ENCODE data around the gene ZNF462. TPM values are rescaled to one million over a fixed set of nuclear protein-coding genes. Genes with fewer than 3 reads are reported as not detected.
A peak's percentile ranks its signal among the peaks of the same experiment; 100 is the strongest.

The ZNF462 gene, protein sequence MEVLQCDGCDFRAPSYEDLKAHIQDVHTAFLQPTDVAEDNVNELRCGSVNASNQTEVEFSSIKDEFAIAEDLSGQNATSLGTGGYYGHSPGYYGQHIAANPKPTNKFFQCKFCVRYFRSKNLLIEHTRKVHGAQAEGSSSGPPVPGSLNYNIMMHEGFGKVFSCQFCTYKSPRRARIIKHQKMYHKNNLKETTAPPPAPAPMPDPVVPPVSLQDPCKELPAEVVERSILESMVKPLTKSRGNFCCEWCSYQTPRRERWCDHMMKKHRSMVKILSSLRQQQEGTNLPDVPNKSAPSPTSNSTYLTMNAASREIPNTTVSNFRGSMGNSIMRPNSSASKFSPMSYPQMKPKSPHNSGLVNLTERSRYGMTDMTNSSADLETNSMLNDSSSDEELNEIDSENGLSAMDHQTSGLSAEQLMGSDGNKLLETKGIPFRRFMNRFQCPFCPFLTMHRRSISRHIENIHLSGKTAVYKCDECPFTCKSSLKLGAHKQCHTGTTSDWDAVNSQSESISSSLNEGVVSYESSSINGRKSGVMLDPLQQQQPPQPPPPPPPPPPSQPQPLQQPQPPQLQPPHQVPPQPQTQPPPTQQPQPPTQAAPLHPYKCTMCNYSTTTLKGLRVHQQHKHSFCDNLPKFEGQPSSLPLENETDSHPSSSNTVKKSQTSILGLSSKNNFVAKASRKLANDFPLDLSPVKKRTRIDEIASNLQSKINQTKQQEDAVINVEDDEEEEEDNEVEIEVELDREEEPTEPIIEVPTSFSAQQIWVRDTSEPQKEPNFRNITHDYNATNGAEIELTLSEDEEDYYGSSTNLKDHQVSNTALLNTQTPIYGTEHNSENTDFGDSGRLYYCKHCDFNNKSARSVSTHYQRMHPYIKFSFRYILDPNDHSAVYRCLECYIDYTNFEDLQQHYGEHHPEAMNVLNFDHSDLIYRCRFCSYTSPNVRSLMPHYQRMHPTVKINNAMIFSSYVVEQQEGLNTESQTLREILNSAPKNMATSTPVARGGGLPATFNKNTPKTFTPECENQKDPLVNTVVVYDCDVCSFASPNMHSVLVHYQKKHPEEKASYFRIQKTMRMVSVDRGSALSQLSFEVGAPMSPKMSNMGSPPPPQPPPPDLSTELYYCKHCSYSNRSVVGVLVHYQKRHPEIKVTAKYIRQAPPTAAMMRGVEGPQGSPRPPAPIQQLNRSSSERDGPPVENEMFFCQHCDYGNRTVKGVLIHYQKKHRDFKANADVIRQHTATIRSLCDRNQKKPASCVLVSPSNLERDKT (N-terminal part only)
- total RNA-seq: under 1 TPM; 0.61 to 0.64 TPM

DNA sequence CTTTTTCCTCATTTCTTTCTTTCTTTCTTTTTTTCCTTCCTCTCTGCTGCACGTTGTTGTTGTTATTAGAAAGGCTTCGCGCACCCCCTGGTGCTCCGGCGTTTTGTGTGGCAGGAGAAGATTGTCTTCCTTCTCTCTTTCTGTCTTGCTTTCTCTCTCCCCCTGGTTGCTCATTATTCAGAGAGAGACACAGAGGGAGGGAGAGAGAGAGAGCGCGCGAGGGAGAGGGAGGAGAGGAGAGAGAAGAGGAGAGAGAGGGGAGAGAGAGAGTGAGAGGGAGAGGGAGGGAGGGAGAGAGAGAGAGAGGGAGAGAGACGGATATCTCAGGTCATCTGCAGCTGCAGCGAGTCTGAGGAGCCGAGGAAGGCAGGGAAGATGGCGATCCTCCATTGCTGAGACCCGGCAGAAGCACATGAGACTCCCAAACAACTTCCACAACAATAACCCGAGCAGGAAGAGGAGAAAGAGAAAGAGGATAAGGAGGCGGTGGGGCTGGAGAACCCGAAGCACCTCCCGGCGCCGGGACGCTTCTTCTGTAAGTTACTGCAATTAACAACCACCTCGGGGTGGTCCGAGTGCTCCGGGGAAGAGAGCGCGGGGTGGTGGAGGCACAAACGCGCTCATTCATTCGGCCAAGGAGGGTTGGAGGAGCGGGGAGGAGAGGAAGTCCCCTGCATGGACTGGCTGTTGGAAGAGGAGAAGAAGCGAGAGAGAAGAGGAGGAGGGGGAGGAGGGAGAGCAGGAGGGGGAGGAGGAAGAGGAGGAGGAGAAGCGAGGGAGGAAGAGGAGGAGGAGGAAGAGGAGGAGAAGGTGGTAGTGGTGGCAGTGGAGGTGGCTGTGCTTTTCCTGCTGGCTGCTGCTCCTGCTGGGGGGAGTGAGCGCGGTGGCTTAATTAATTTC, at the start of gene ZNF462:
Gene ZNF462 (plus strand): TSS at position 346 of the 900 bp plus-strand sequence. CDS start 60,218 bp downstream, outside the sequence.
- Mint-ChIP-seq H3K36me3 (peaks cover 13% of the 10 kb centered on the region), H3K4me1 (ENCODE audit: low read depth) (peaks cover 5% of the 10 kb centered on the region), H3K9me3 (no peaks in the 10 kb centered on the region), H3K27ac (no peak within 1 kb of the TSS), H3K4me3 (peak within 1 kb of the TSS; percentile 33), H3K27me3 (peaks cover 55% of the 10 kb centered on the region)
- ChIA-PET CTCF (interaction anchor here (0.6 kb wide), 1 partner anchor 548 kb away, joined by 3 read pairs; no protein-coding TSS in a partner anchor), POLR2A (no interaction called here)
- intact Hi-C loops (cut with micrococcal nuclease): no loop called here
- DNase-seq: no peak

DNA sequence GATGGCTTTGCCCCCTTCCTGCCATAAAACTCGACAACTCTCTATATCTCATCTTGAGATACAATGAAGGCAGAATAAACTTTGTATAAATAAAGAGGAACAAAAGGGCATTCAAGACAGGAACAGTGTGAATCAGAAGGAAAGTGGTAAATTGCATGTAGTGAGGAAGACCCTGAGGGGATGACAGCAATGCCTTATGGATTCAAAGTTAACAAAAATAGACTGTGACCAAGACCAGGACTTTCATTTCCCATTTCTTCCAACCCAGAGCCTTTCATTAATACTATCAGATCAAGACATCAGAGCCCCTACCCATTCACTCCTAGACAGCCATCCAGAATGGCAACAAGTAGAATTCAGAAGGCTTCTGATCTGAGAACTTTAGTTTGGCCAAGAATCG, 46.4 kb upstream of the ZNF462 start:
- intact Hi-C loops (cut with micrococcal nuclease): no loop called here
- Mint-ChIP-seq H3K9me3 (peaks cover 32% of the 10 kb centered on the region), H3K36me3 (no peaks in the 10 kb centered on the region), H3K4me1 (ENCODE audit: low read depth) (no peaks in the 10 kb centered on the region), H3K27ac (no peak overlapping the region), H3K27me3 (no peaks in the 10 kb centered on the region), H3K4me3 (no peak overlapping the region)
- ChIA-PET CTCF (no interaction called here), POLR2A (no interaction called here)
- DNase-seq: no peak

DNA sequence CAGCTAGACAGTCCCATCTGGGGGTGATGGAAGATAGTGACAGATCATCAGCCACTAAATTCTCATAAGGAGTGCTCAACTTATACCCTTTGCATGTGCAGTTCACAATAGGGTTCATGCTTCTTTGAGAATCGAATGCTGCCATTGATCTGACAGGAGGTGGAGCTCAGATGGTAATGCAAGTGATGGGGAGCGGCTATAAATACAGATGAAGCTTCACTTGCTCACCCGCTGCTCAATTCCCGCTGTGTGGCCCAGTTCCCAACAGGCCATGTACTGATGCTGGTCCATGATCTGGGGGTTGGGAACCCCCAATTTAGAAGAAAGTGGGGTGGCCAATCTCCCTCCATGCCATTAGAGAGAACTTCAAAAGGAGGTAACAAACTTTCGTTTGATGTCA, 44.9 kb upstream of the ZNF462 start:
- POLR2A ChIA-PET: no interaction called here
- Mint-ChIP-seq H3K4me1 (ENCODE audit: low read depth) (no peaks in the 10 kb centered on the region), H3K27ac (no peak overlapping the region), H3K9me3 (peaks cover 25% of the 10 kb centered on the region), H3K36me3 (no peaks in the 10 kb centered on the region), H3K27me3 (no peaks in the 10 kb centered on the region), H3K4me3 (no peak overlapping the region)
- DNase-seq: no peak
- intact Hi-C loops (cut with micrococcal nuclease): no loop called here
- CTCF ChIA-PET: no interaction called here

DNA sequence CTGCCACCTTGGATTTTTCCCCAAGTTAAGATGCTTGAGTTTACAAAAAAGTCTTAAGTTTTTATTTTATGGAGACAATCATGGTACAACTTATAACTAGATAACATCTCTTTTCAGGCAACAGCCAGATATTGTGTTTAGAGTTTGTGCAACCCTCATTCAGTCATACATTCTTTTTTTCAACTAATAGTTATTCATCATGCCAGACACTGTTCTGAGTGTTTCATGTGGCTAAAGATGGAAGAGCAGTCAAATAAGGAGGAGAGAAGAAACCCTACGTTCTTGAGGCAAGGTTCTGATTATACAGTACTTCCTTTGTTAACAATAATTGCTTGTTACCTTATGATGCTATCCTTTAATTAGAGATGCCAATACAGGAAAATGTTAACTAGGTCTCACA, 42.1 kb upstream of the ZNF462 start:
- CTCF ChIA-PET: no interaction called here
- Mint-ChIP-seq H3K36me3 (no peaks in the 10 kb centered on the region), H3K27me3 (no peaks in the 10 kb centered on the region), H3K4me1 (ENCODE audit: low read depth) (no peaks in the 10 kb centered on the region), H3K27ac (no peak overlapping the region), H3K9me3 (peaks cover 17% of the 10 kb centered on the region), H3K4me3 (no peak overlapping the region)
- POLR2A ChIA-PET: no interaction called here
- intact Hi-C loops (cut with micrococcal nuclease): no loop called here
- no peak for DNase-seq

DNA sequence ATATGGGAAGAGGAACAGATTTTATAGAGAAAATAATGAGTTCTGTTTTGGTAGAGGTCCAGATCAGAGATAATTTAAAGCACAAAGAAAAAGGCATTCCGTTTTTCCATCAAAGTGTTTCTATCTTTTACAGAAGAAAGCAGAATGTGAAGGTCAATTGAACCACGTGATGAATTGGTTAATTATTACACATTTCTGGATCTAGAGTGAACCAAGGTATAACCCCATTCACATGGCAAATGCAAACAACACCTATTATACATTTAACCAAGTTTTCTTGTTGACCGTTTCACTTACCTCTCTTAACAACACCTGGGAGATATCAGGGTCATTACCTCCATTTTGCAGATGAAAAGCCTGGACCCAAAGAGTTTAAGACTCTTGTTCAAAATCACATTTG, 34.9 kb upstream of the ZNF462 start:
- intact Hi-C loops (cut with micrococcal nuclease): no loop called here
- DNase-seq: no peak
- ChIA-PET CTCF (no interaction called here), POLR2A (no interaction called here)
- Mint-ChIP-seq H3K9me3 (peaks cover 6% of the 10 kb centered on the region), H3K4me1 (ENCODE audit: low read depth) (no peaks in the 10 kb centered on the region), H3K36me3 (no peaks in the 10 kb centered on the region), H3K27me3 (no peaks in the 10 kb centered on the region), H3K4me3 (no peak overlapping the region), H3K27ac (no peak overlapping the region)

DNA sequence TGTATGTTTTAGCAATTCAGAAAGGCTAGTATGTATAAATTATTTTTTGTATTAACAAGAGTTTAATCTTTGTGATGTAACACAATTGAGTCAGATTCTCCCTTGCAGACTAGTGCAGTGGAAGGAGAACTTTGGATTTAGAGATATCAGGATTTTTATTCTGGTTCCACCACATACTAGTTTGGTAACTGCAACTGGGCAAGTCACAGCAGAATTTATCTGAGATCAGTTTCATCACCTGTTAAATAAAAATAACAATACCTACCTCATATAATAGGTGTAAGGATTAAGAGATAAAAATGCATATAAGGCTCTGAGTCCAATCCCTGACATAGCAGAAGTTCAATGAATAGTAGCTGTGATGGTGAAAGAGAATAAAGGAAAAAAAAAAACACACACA, 34.0 kb upstream of the ZNF462 start:
- Mint-ChIP-seq H3K4me1 (ENCODE audit: low read depth) (no peaks in the 10 kb centered on the region), H3K36me3 (no peaks in the 10 kb centered on the region), H3K9me3 (peaks cover 1% of the 10 kb centered on the region), H3K27ac (no peak overlapping the region), H3K27me3 (no peaks in the 10 kb centered on the region), H3K4me3 (no peak overlapping the region)
- ChIA-PET POLR2A (no interaction called here), CTCF (no interaction called here)
- DNase-seq: no peak
- intact Hi-C loops (cut with micrococcal nuclease): no loop called here

DNA sequence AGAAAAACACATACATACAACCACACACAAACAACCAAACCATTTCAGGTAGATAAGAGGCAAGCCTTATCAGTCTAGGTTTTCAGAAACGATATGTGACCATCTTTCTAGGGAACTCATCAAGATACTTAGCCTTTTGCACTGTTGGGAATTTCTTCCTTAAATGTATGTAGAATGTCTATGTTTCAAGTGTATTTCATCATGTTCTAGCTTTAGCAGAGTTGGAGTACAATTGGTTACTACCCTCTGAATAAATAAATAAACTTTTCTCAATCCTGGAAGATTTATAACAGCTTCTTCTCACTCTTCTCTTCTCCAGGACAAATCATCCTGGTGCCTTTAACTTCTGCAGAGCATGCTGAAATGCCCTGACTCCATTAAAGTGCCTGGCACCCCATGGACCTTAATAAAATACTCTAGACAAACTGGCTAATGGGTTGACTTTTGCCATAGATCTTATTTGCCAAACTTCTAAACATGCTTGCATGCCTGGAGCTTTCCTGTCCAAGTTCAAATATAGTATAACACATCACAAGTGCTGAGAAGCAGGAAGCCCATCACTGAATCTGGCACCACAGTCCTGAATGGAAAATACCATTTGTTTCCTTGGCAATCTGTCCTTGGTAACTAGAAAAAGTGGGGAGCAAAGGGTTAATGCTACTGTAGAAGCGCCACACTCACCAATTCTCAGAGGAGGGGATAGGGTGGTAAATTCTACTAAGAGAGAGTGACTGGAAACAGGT, 33.1 kb upstream of the ZNF462 start:
- intact Hi-C loops (cut with micrococcal nuclease): no loop called here
- ChIA-PET POLR2A (no interaction called here), CTCF (no interaction called here)
- DNase-seq: no peak
- Mint-ChIP-seq H3K9me3 (peaks cover 3% of the 10 kb centered on the region), H3K27ac (no peak overlapping the region), H3K36me3 (no peaks in the 10 kb centered on the region), H3K4me3 (no peak overlapping the region), H3K4me1 (ENCODE audit: low read depth) (no peaks in the 10 kb centered on the region), H3K27me3 (no peaks in the 10 kb centered on the region)

DNA sequence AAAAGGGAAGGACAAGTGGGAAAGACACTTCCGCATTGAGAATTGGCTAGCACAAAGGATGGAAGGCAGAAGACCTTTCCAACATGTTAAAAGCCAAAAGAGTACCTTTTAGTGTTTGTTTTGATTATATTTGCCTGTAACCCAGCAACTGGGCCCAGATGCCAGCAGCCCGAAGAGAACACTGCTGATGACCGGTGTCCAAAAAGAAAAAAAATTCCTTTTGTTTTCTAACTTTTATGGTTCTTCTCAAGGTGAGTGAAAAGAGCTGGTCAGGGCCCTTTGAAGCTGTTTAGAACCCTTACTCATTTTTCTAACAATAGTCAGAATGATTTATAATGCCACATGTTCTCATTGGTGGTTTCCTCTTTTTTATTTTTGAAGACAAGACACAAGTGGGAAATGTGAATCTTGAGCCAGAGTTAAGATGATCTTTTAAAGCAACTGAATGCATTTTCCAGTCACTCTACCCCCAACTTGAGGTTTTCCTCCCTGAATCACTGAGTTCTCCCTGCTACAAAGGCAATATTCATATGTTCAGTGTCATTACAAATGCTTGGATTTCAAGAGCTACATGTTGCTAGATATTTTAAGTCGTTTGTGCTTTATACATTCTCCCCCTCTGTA, 32.3 kb upstream of the ZNF462 start:
- intact Hi-C loops (cut with micrococcal nuclease): no loop called here
- Mint-ChIP-seq H3K4me1 (ENCODE audit: low read depth) (no peaks in the 10 kb centered on the region), H3K27me3 (no peaks in the 10 kb centered on the region), H3K27ac (no peak overlapping the region), H3K36me3 (no peaks in the 10 kb centered on the region), H3K4me3 (no peak overlapping the region), H3K9me3 (peaks cover 6% of the 10 kb centered on the region)
- CTCF ChIA-PET: no interaction called here
- DNase-seq: no peak
- POLR2A ChIA-PET: no interaction called here

DNA sequence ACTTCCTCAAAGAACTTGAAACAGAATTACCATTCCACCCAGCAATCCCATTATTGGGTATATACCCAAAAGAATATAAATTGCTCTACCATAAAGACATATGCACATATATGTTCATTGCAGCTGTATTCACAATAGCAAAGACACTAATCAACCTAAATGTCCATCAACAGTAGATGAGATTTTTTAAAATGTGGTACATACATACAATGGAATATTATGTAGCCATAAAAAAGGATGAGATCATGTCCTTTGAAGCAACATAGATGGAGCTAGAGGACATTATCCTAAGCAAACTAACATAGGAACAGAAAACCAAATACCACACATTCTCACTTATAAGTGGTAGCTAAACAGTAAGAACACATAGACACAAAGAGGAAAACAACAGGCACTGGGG, 28.1 kb upstream of the ZNF462 start:
- ChIA-PET POLR2A (no interaction called here), CTCF (no interaction called here)
- Mint-ChIP-seq H3K27me3 (no peaks in the 10 kb centered on the region), H3K4me3 (no peak overlapping the region), H3K27ac (no peak overlapping the region), H3K36me3 (no peaks in the 10 kb centered on the region), H3K4me1 (ENCODE audit: low read depth) (no peaks in the 10 kb centered on the region), H3K9me3 (peaks cover 6% of the 10 kb centered on the region)
- no peak for DNase-seq
- intact Hi-C loops (cut with micrococcal nuclease): no loop called here

DNA sequence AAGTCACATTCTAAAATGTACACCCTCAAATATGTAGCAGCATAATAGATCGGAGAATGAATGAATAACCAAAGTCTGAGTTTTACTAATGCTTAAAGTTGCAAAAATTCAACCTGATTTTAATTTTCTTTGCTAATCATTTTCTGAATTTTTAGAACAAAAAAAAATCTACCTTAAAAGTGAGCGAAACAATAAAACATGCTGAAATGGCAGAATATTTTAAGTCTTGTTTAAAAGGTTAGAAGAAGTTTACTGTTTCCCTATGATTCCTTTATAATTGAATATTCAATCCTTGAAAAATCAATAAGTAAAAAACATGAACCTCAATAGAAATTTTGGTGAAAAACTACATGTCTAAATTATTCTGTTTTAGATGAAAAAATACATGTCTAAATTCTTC, 27.1 kb upstream of the ZNF462 start:
- peaks cover 8% of the 10 kb centered on the region for H3K9me3 Mint-ChIP-seq
- H3K4me1 Mint-ChIP-seq (ENCODE audit: low read depth): no peaks in the 10 kb centered on the region
- H3K27me3 Mint-ChIP-seq: no peaks in the 10 kb centered on the region
- no peaks in the 10 kb centered on the region for H3K36me3 Mint-ChIP-seq
- no peak overlapping the region for H3K27ac Mint-ChIP-seq
- POLR2A ChIA-PET: no interaction called here
- H3K4me3 Mint-ChIP-seq: no peak overlapping the region
- intact Hi-C loops (cut with micrococcal nuclease): no loop called here
- CTCF ChIA-PET: no interaction called here
- DNase-seq: no peak

DNA sequence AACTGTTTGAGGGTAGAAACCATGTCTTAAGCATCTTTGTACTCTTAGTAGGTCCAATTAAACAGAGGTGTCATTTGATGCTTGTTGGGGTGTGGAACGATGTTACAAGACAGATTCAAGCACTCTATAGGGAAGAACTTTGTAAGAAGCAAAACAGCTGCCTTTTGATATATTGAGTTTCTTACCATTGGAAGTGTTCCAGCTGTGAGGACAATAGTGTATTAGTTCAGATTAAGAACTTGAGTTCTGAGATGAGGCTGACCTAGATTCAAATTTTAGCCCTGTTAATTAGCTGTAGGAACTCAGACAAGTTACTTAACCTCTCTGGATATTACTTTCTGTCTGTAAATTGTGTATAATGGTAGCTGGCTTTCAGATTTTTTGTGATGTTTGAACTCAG, 19.6 kb upstream of the ZNF462 start:
- Mint-ChIP-seq H3K27me3 (no peaks in the 10 kb centered on the region), H3K36me3 (no peaks in the 10 kb centered on the region), H3K4me1 (ENCODE audit: low read depth) (no peaks in the 10 kb centered on the region), H3K9me3 (peaks cover 3% of the 10 kb centered on the region), H3K4me3 (no peak overlapping the region), H3K27ac (no peak overlapping the region)
- ChIA-PET CTCF (no interaction called here), POLR2A (no interaction called here)
- intact Hi-C loops (cut with micrococcal nuclease): no loop called here
- no peak for DNase-seq

All from activated CD4-positive, alpha-beta memory T cell treated with anti-CD3 and anti-CD28 coated beads for 36 hours (primary cell).